Activated gamma-delta T cell treated with anti-CD3 and anti-CD28 coated beads, Interleukin-2, amount 50 U/mL, for 16 hours (primary cell): ENCODE measurements around the gene ANGEL1.

Experiments
- DNase-seq: peaks from one replicate; pipeline ENCODE4 v3.0.0-alpha.2; 2020; ENCODE audit warnings: low read depth

Gene ANGEL1

DNA sequence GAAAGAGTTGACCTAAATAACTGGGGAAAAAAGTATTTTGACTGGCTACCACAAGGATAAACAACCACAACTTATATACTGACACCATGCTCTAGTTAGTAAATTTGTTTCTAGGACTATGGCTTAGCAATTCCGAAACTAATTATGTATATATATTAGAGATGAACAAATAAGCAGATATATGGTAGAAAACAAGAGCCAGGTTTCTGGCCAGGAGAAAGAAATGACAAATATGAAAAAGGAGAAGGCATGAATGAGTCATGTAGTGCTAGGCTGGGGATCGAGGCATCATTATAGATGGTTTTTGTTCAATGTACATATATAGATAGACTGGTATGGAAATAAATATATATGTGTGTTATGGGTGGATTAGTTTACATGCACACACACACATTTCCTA, 8.0 kb upstream of the ANGEL1 start:
- no peak for DNase-seq

GRCh38 chr14:76814726-76815645, 2.3 kb upstream of the ANGEL1 start:
- DNase-seq: no peak

DNA sequence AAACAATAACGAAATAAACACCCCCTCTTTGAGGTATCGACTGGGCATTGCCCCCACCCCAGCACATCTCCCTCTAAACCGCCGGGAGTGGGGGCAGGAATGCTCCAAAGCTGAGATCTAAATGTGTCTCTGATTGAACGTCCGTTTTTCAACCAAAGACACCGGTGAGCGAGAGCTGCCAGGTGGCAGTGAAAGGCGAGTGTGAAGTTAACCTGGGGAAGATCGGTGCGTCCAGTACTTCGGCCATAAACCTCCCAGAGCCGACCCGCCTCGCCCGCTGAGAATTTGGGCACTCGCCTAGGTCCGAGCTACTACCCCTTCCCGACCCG, 625 bp downstream of the ANGEL1 start:
- DNase-seq: no peak

GRCh38 chr14:76811561-76811960, 1.1 kb downstream of the ANGEL1 start:
- no peak for DNase-seq

GRCh38 chr14:76810953-76811400, 1.7 kb downstream of the ANGEL1 start:
- DNase-seq: no peak

- DNase-seq: no peak
Observed at GRCh38 chr14:76810525-76810924, 2.2 kb downstream of the ANGEL1 start.

GRCh38 chr14:76808990-76809389, 3.7 kb downstream of the ANGEL1 start:
- no peak for DNase-seq

DNA sequence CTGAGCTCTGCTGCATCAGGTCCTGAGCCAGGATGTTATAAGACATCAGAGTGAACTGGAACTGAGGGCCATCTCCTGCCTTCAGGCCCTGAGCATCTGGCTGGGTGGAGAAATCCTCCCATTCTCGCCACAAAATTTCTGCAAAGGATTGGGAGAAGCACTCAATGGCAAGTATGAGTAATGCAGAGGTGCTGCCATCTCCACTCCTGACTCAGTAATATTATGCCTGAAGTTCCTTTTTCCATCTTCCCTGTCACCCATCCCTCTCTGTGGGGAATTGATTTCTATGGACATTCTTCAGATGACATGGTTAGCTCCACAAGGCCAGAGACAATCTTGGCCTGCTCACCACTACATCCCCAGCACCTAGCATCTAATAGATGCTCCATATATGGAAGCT, 4.7 kb downstream of the ANGEL1 start:
- no peak for DNase-seq

- DNase-seq: no peak
Observed at GRCh38 chr14:76806446-76806845, 6.2 kb downstream of the ANGEL1 start.

DNA sequence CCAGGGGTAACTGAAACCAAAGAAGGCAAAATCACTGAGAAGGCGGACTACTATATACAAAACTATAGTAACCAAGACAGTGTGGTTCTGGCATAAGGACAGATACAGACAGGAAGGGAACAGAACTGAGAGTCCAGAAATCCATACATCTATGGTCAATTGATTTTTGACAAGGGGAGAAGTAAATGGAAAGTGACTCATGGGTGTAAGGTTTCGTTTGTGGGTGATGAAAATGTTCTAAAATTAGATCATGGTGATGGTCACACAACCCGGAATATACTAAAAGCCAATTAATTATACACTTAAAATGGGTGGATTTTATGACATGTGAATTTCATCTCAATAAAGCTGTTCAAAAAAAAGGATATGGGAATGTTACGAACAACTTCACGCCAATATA, 18.7 kb downstream of the ANGEL1 start:
- DNase-seq: no peak

GRCh38 chr14:76793324-76793723, 19.4 kb downstream of the ANGEL1 start:
- DNase-seq: no peak

DNA sequence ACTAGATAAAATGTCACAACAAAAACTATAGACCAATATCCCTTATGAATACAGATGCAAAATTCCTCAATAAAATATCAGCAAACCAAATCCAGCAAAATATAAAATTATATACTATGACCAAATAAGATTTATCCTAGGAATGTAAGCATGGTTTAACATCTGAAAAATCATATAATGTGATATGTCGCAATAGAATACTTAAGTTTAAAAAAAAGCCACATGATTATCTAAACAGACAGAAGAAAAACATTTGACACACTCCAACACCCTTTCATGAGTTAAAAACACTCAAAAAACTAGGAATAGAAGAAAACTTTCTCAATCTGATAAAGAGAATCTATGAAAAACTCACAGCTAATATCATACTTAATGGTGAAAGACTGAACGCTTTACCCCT, 20.3 kb downstream of the ANGEL1 start:
- no peak for DNase-seq

- DNase-seq: no peak
Observed at GRCh38 chr14:76786601-76787000, 26.1 kb downstream of the ANGEL1 start.

DNA sequence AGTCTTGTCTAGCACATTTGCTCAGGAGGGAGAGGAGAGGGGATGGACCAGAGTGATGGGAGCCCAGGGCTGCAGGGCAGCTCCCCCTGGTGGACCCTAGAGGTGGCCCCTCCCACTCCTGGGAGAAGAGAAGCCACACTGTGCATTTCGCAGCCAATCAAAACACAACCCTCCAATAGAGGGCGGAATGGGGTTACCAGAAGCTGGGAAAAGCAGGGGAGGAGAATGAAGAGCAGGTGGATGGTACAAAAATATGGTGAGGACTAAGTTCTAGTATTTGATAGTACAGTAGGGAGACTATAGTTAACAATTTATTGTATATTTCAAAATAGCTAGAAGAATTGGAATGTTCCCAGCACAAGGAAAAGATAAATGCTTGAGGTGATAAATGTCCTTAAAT, 27.8 kb downstream of the ANGEL1 start:
- DNase-seq: peak; percentile 19

DNA sequence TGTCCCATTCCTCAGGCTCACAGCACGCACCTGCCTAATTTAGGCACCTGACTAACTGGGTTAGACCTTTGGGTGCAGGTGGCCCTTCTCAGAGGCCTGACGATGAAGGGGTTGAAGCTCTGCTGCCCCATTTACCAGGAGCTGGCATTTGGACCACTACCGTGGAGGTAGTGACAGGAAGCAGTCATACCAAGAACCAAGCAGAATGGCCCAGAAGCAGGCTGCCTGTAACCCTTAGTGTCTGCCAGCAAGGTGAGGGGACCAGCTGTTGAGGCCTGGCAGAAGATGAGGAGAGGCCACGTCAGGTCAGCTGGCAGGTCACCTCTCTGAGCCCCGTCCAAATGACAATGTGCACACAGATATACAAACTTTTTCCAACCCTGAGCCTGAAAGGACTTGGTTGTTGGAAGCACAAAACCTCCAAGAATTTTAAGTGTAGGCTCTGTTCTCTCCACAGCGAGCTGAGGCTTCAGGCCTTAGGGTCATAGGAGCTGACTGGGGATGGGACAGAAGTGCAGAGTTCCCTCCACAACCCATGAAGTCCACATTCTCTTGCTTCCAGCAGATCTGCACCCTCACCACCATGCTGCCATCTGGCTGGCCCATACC, 28.3 kb downstream of the ANGEL1 start:
- no peak for DNase-seq

DNA sequence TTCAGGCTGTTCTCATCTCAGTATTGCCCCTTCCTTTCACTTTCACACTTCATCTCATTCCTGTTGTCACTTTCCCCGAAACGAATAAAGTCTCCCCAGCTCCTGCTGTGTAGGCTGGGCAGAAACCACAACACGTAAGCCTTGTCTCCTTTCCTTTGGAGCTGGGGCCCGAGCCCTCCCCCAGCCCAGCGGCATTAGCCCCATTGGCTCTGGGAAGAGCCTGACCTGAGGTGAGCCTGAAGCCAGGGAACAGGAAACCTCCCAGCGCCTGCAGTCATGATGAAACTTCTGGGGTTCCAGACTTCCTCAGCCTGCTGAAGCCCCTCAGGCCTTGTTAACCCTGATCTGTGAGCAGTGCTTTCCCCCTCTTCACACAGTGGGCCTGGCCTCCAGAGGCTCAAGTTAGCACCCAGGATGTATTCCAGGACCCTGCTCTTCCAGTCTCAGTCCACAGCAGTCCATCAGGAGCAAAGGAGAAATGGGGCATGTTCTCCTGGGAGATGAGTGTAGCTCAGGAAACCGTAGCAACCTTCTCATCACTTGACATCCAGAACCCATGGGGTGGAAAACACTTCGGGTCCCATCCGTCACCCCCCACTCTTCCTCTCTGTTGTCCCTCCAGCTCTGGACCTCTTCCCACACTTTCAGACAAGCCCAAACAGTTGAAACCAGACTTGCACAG, 29.7 kb downstream of the ANGEL1 start:
- no peak for DNase-seq

GRCh38 chr14:76782115-76782884, 30.4 kb downstream of the ANGEL1 start:
- DNase-seq: no peak

GRCh38 chr14:76781648-76782051, 31.0 kb downstream of the ANGEL1 start:
- DNase-seq: no peak

DNA sequence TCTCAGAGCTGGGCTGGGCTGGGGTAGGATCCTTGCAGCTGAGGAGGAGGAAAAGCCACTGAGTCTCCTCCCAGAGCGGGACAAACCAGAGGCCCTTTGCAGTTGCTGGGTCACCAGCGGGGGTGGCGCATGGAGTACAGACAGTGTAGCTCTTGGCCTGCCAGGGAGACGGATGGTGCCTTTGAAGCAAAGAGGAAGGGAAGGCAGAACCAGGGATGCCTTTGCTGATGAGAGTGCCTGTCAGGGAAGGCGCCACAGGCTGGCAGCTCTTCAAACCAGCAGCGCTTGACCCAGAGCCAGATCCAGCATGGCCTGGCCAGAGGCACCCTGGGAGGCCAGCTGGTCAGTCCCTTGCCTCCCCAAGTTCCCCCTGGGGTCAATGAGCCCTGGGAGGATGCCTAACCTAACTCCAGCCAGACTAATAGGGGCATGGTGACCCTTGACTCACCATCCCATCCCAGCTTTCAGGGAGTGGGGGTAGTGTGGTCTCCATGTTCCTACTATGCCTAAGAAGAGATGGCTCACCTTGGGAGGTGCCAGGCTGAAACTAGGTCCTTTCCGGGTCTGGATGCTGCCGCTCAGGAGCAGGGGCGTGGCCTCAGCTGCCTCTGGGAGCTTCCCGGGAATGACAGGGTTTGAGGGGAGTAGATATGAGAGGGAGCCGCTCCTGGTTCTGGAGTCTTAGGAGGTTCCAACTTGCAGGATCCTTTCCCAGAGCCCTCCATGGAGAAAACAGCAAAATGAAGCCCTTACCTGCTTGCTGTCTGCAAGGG, 31.6 kb downstream of the ANGEL1 start:
- no peak for DNase-seq

DNA sequence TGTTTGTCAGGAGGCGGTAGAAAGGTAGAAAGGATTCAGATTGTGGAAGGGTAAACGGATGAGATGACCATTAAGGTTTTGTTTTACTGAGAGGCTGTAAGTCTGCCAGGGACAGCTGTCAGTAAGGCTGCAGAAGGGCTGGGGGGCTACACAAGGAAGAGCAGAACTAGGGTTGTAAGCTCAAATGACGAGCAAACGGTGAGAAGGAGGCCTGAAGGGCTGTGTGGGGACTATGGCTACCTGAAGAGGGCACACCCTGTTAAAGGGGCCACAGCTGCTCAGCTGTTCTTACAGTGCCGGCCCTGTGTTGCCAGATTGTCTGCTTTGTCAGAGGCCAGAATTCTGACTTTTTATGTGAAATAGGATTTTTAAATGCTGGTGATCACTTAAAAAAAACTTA, 32.3 kb downstream of the ANGEL1 start:
- DNase-seq: no peak

- no peak for DNase-seq
Observed at GRCh38 chr14:76780058-76780345, 32.7 kb downstream of the ANGEL1 start.
